NCI-H2171 treated with DMSO at 0.1 percent for 48 hours (cell line): ENCODE data around the gene NLRP7.

ENCODE experiments used
- DNase-seq: peaks from one replicate; lab custom pipeline; 2025; lab: John Stamatoyannopoulos, UW

Gene NLRP7

GRCh38 chr19:54873990-54874389 lies 73.3 kb downstream of the NLRP7 start, which contains the start of gene FCAR:
Gene FCAR (plus strand): TSS chr19:54874235. CDS start chr19:54874290, 55 bp downstream.
- DNase-seq, result no peak
